ENCODE measurements around the gene CDS2.

CDS2 gene

GRCh38 chr20:5153612-5154542 is 27.1 kb downstream of the CDS2 start:
- DNase-seq: no peak

- no peak for DNase-seq
Measured at GRCh38 chr20:5154543-5154925, 27.7 kb downstream of the CDS2 start.

DNA sequence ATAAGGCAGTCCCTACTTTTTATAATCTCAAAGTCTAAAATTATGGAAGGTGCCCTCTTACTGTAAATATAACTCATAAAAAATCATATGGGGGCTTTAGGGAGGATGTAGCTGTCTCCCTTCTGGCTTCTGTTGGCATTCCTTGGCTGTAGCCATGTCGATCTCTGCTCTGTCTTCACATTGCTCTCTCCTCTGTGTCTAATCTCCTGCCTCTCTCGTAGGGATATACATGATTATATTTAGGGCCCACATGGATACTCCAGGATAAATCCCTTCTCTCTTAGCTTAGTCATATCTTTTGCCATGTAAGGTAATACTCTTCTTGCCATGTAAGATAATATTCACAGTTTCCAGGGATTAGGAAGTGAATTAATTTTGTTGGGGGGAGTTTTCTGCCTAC is 28.6 kb downstream of the CDS2 start:
- no peak for DNase-seq

DNA sequence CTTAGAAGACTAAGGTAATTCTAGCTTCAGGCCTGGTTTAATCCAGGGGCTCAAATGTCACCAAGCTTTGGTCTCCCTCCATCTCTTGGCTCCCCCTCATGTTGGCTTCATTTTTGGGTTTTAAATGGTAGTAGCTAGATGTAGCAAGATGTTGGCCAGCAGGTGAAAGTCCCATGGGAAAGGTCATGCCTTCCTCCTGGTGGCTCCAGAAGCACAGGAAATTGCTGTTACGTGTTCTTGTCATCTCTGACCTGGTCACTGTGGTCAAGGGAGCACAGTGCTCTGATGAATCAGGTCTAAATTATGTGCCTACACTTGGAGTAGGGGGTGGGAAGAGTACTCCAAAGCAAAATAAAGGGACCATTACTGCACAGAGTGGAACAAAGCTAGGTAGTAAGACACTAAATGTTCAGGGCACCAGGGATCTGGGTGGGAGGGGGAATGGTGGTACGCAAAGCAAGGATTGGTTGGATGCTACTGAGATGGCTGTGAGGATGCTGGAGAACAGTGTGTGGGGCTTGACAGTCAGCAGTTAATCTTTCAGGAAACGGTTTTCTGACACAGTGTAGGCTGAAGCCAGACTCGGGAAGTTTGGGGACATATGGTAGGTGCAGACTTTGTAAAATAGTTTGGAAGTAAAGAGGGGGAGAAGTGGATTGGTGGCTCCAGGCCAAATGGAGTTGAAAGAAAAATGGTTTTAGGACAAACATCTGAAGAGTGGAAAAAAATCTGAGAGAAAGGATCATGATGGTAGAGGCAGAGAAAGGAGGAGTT is 30.1 kb downstream of the CDS2 start:
- no peak for DNase-seq

- no peak for DNase-seq
Measured at GRCh38 chr20:5159928-5160327, 33.1 kb downstream of the CDS2 start.

GRCh38 chr20:5160882-5161281 is 34.1 kb downstream of the CDS2 start:
- DNase-seq: no peak

DNA sequence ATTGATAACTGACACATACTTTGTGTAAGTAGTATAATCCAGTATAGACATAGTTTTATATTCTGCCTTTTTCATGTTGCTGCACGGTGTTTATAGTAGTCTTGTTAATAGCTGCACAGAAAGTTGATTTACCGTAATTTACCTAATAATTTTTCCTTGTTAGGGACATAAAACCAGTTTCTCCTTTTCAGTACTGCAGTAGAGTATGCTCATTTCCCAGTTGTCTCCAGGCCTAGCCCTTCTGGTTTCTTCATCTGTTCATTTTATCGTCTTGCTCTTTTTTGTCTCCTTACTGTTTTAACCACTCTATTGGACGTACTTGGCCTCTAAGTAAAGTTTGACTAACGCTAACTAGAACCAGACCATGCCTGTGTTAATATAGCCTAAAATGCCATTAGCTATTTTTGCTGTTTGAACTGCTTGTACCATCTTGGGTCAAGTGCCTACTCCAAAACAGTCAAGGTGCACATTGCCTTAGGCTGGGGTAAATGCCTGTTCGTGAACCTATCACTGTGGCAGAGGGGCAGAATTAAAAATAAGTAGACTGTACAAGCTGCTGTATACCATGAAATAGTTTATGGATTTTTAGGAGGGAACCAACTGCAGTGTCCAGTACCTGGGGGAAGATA is 34.8 kb downstream of the CDS2 start:
- no peak for DNase-seq

- DNase-seq: no peak
Measured at GRCh38 chr20:5164645-5165625, 38.1 kb downstream of the CDS2 start.

GRCh38 chr20:5168651-5169396 is 42.0 kb downstream of the CDS2 start:
- DNase-seq: no peak

DNA sequence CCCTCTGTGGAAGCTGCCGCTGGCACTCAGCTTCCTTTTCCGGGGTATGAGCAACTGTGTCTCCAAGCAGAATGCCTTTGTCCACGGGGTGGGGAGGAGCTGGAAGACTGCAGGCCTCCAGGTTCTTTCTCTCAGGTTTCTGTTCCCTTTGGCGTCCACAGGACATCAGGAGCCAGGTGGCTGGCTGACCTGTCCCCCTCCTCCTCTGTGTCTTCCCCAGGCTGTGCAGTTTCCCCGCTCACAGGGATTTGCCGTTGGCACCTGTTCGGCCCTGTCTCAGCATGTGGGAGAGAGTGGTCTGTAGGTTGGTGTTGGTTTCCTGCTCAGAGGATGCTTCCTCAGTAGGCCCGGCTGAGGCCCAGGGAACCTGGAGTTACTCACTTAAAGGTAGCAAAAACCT is 43.5 kb downstream of the CDS2 start:
- DNase-seq: no peak

- DNase-seq: no peak
Measured at GRCh38 chr20:5171064-5171789, 44.4 kb downstream of the CDS2 start.

GRCh38 chr20:5171790-5172164 is 45.0 kb downstream of the CDS2 start:
- DNase-seq: no peak

- DNase-seq: no peak
Measured at GRCh38 chr20:5172167-5172601, 45.4 kb downstream of the CDS2 start.

DNA sequence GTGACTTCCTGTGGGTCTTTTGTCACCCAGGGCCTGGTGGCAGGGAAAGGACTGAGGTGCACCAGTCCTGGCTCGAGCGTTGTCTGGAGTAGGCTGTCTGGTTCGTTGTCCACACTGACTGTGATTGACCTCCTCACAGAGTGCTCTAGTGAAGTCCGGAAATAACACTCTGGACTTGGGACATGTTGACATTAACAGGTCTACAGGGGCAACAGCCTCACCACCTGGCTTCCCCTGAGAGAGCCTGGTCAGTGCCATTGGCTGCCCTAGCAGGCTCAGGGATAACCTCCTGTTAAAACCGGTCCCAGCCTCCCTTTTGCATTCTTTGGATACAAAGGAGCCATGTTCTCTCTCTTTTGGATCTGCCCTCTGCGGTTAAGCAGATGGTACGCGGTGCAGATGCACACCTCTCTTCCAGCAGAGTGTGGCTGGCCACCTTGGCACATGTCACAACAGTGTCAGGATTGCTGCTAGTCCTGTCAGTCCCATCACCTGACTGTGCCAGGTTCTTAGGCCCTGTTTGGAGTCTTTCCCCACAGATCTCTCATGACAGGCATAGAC is 46.2 kb downstream of the CDS2 start:
- DNase-seq: no peak

DNA sequence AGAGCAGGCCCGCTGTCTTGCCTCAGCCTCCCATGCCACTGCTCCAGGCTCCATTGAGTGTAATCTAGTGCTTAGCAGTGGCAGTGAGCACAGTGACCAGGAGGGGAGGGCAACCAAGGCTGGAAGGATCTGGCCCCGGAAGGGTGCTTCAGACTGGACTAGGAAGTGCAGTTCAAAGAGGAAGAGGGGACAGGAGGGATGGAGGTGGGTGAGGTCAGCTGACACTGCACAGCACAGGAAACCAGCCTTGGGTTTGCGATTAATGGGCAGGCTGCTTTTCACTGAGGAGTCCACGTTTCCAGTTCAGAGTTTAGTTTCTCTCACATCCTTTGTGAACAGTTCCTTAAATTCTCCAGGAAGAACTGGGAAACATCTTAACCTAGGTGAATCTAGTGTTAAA is 46.9 kb downstream of the CDS2 start:
- no peak for DNase-seq

- no peak for DNase-seq
Measured at GRCh38 chr20:5177071-5177470, 50.3 kb downstream of the CDS2 start.

DNA sequence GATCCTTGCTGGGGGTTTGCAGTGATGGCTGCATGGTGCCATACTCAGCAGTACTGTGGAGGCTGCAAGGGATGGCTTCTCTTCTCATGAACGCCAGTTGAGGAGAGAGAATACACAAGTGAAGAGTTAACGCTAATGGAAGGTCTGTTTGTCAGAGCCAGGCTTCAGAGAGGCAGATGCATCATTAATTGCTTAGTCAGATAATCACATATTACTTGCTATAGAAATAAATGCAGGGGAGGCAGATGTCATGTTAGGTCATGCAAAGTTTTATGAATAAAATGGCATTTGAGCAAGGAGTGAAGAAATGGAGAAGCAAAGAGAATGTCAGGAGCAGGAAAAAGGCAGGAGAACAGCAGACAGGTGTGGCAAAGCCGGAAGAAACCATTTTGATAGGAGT is 51.2 kb downstream of the CDS2 start:
- DNase-seq: no peak

DNA sequence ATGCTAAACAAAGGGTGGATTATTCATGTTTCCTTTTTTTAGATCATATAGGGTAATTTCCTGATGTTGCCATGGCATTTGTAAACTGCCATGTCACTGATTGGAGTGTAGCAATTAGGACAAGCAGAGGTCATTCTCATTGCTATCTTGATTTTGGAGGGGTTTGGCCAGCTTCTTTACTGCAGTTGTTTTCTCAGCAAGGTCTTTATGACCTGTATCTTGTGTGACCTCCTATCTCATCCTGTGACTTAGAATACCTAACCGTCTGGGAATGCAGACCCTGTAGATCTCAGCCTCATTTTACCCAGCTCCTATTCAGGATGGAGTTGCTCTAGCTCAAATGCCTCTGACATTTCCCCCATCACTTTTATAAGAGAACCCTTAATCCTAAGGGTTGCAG is 53.6 kb downstream of the CDS2 start:
- DNase-seq: no peak

DNA sequence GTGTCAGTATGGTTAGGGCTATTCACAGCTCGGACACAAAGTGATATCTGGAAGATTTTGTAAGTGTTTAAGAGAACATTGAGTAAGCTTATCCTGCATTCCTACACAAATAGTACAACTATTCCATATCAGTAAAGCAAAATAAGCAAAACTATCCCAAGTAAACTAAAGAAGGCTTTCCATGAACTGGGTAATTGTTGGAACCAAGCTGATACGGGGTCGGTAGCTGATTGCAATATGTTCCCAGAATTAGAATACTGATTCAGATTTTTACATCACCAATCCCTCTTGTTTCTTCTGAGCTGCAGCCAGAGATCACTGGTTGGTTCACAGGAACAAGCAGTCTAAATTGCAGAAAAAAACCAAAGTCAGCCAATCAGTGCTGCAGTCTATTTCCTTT is 54.1 kb downstream of the CDS2 start:
- DNase-seq: no peak

DNA sequence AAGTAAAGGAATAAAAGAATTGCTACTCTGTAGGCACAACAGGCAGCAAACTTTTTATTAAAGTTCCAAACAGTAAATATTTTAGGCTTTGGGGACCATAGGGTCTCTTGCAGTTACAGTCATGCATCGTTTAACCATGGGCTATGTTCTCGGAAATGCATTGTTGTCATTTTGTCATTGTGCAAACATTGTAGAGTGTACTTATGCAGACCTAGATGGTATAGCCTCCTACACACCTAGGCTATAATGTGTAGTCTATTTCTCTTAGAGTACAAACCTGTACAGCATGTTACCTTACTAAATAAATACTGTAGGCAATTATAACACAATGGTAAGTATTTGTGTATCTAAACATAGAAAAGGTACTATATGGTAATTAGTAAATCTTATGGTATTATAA is 54.7 kb downstream of the CDS2 start:
- DNase-seq: no peak

DNA sequence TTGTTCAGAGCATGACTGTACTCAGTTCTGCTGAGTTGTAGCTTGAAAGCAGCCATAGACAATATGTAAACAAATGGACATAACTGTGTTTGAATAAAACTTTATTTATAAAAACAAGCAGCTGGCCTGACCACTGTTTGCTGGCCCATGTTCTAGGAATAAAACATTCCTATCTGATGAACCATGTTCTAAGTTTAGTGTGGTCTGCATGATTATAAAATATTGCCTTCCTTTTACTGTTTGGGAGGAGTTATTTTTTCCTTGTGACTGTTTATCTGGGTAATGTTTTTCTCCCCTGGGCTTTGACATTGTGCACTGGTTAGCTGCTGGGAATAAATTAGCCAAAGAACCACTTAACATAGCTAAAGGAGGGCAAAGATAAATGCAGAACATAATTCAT is 55.1 kb downstream of the CDS2 start:
- DNase-seq: no peak

Data from NCI-H446 treated with DMSO at 0.1 percent for 48 hours (cell line).